ENCODE results near the gene FBXL7.

DNA sequence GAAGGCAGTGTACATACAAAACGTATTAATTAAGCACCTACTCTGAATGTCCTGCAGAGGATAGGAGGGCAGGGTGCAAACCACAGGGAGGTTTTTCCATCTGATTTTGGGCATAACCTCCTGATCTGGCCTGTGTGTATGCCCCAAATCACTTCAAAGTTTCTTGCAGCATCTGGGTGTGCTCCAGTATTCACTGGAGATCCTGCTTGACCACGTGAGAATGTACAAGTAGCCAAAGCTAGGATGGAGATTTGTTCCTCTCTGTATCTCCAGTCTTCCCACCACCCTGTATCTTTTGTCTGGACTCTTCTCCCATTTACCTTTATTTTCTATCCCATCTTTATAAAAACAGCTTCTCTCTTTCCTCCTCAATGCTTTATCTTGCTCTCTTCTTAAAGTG is 207.7 kb downstream of the FBXL7 start:
- TF ChIP-seq, protein P1, sequence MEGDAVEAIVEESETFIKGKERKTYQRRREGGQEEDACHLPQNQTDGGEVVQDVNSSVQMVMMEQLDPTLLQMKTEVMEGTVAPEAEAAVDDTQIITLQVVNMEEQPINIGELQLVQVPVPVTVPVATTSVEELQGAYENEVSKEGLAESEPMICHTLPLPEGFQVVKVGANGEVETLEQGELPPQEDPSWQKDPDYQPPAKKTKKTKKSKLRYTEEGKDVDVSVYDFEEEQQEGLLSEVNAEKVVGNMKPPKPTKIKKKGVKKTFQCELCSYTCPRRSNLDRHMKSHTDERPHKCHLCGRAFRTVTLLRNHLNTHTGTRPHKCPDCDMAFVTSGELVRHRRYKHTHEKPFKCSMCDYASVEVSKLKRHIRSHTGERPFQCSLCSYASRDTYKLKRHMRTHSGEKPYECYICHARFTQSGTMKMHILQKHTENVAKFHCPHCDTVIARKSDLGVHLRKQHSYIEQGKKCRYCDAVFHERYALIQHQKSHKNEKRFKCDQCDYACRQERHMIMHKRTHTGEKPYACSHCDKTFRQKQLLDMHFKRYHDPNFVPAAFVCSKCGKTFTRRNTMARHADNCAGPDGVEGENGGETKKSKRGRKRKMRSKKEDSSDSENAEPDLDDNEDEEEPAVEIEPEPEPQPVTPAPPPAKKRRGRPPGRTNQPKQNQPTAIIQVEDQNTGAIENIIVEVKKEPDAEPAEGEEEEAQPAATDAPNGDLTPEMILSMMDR (IDR thresholded peaks at IDR 0.05; ENCODE audit: low read length): no peak
- TF ChIP-seq EZH2 (IDR thresholded peaks at IDR 0.05; ENCODE audit: borderline replicate concordance, low read length): no peak
